ENCODE measurements around the gene PKHD1. TPM values are rescaled to one million over a fixed set of nuclear protein-coding genes. Genes with fewer than 3 reads are reported as not detected.

Gene PKHD1
- total and polyA plus RNA-seq, 2 experiments from 2014 or later, result 0.47 to 3.3 TPM

DNA sequence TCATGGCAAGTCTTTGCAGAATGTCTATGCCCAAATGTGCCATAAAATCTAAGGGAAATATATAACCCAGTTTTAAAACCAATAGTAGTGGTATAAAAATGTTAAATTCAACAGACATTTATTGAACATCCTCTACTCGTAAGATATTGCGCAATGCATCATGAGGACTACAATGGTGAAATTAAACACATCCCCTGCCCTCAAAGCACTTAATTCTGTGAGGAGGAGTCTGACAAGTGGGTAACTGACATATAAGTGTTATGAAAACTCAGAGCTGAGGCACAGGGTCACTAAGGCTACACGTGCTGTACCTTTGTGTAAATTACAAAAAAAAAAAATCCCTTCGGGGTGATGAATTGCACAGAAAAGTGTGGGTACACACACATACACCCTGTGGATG, 6.2 kb downstream of the PKHD1 start:
- no peak for DNase-seq (ENCODE audit: low spot score)
- no peaks in the 10 kb centered on the region for H3K79me2 ChIP-seq
- TF ChIP-seq, protein P1, sequence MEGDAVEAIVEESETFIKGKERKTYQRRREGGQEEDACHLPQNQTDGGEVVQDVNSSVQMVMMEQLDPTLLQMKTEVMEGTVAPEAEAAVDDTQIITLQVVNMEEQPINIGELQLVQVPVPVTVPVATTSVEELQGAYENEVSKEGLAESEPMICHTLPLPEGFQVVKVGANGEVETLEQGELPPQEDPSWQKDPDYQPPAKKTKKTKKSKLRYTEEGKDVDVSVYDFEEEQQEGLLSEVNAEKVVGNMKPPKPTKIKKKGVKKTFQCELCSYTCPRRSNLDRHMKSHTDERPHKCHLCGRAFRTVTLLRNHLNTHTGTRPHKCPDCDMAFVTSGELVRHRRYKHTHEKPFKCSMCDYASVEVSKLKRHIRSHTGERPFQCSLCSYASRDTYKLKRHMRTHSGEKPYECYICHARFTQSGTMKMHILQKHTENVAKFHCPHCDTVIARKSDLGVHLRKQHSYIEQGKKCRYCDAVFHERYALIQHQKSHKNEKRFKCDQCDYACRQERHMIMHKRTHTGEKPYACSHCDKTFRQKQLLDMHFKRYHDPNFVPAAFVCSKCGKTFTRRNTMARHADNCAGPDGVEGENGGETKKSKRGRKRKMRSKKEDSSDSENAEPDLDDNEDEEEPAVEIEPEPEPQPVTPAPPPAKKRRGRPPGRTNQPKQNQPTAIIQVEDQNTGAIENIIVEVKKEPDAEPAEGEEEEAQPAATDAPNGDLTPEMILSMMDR (IDR thresholded peaks at IDR 0.05; ENCODE audit: poor library complexity), result no peak
- no peak for TF ChIP-seq EZH2 (IDR thresholded peaks at IDR 0.05; ENCODE audit: borderline replicate concordance)
- TF ChIP-seq EZH2phosphoT487 (IDR thresholded peaks at IDR 0.05; ENCODE audit: low read depth, severe bottlenecking, unreplicated experiment), result no peak
- H4K20me1 ChIP-seq (ENCODE audit: insufficient read depth, poor library complexity, severe bottlenecking), result no peaks in the 10 kb centered on the region
- no peaks in the 10 kb centered on the region for H3K9me3 ChIP-seq (ENCODE audit: low read depth)
- H3K27ac ChIP-seq, result no peak overlapping the region
- no peaks in the 10 kb centered on the region for H3K9me2 ChIP-seq (replicated peaks; ENCODE audit: insufficient read depth)
- WGBS (ENCODE audit: low lambda C conversion rate, missing lambda C conversion rate), result 92% methylated on average over 4 of the region's 4 CpGs
- no peak overlapping the region for H3K4me3 ChIP-seq
- H3K27me3 ChIP-seq, result no peaks in the 10 kb centered on the region
- no peak overlapping the region for H3K4me2 ChIP-seq
- H2AFZ ChIP-seq, result no peak overlapping the region
- peaks cover 1% of the 10 kb centered on the region for H3K4me1 ChIP-seq (ENCODE audit: insufficient read depth)
- H3K36me3 ChIP-seq (replicated peaks; ENCODE audit: insufficient read depth, low read depth), result no peaks in the 10 kb centered on the region

- Histone ChIP-seq H3K27me3 (no peaks in the 10 kb centered on the region), H3K27ac (no peak overlapping the region), H3K79me2 (no peaks in the 10 kb centered on the region), H3K4me3 (no peak overlapping the region), H3K4me2 (no peak overlapping the region), H2AFZ (no peak overlapping the region), H3K4me1 (ENCODE audit: insufficient read depth) (no peaks in the 10 kb centered on the region), H3K9me3 (ENCODE audit: low read depth) (no peaks in the 10 kb centered on the region), H3K9me2 (replicated peaks; ENCODE audit: insufficient read depth) (no peaks in the 10 kb centered on the region), H4K20me1 (ENCODE audit: insufficient read depth, poor library complexity, severe bottlenecking) (no peaks in the 10 kb centered on the region), H3K36me3 (replicated peaks; ENCODE audit: insufficient read depth, low read depth) (no peaks in the 10 kb centered on the region)
- DNase-seq (ENCODE audit: low spot score), result no peak
- no peak for TF ChIP-seq EZH2phosphoT487 (IDR thresholded peaks at IDR 0.05; ENCODE audit: low read depth, severe bottlenecking, unreplicated experiment)
- 51% methylated on average over 8 of the region's 8 CpGs for WGBS (ENCODE audit: low lambda C conversion rate, missing lambda C conversion rate)
These were observed 9.3 kb downstream of the PKHD1 start for GRCh38 chr6:52077961-52078625.

GRCh38 chr6:52077180-52077884, 10.1 kb downstream of the PKHD1 start:
- WGBS (ENCODE audit: low lambda C conversion rate, missing lambda C conversion rate), result 47% methylated on average over 3 of the region's 3 CpGs
- H3K4me2 ChIP-seq, result no peak overlapping the region

GRCh38 chr6:52076791-52077179, 10.6 kb downstream of the PKHD1 start:
- no peaks in the 10 kb centered on the region for H3K79me2 ChIP-seq
- H4K20me1 ChIP-seq (ENCODE audit: insufficient read depth, poor library complexity, severe bottlenecking), result no peaks in the 10 kb centered on the region
- H3K4me3 ChIP-seq, result no peak overlapping the region
- H3K9me2 ChIP-seq (replicated peaks; ENCODE audit: insufficient read depth), result no peaks in the 10 kb centered on the region
- H3K4me1 ChIP-seq (ENCODE audit: insufficient read depth), result no peaks in the 10 kb centered on the region
- WGBS (ENCODE audit: low lambda C conversion rate, missing lambda C conversion rate), result 28% methylated on average over 4 of the region's 4 CpGs
- DNase-seq (ENCODE audit: low spot score), result no peak
- H2AFZ ChIP-seq, result no peak overlapping the region
- H3K27me3 ChIP-seq, result no peaks in the 10 kb centered on the region
- no peaks in the 10 kb centered on the region for H3K36me3 ChIP-seq (replicated peaks; ENCODE audit: insufficient read depth, low read depth)
- no peak overlapping the region for H3K27ac ChIP-seq
- TF ChIP-seq, protein P1 (IDR thresholded peaks at IDR 0.05; ENCODE audit: poor library complexity), result no peak
- no peak for TF ChIP-seq EZH2phosphoT487 (IDR thresholded peaks at IDR 0.05; ENCODE audit: low read depth, severe bottlenecking, unreplicated experiment)
- TF ChIP-seq EZH2 (IDR thresholded peaks at IDR 0.05; ENCODE audit: borderline replicate concordance), result no peak
- H3K4me2 ChIP-seq, result no peak overlapping the region
- H3K9me3 ChIP-seq (ENCODE audit: low read depth), result no peaks in the 10 kb centered on the region

More at GRCh38 chr6:52077180-52077884, 10.1 kb downstream of the PKHD1 start:
- Histone ChIP-seq H3K36me3 (replicated peaks; ENCODE audit: insufficient read depth, low read depth) (no peaks in the 10 kb centered on the region), H3K9me3 (ENCODE audit: low read depth) (no peaks in the 10 kb centered on the region), H3K79me2 (no peaks in the 10 kb centered on the region), H3K4me1 (ENCODE audit: insufficient read depth) (no peaks in the 10 kb centered on the region), H3K9me2 (replicated peaks; ENCODE audit: insufficient read depth) (no peaks in the 10 kb centered on the region), H4K20me1 (ENCODE audit: insufficient read depth, poor library complexity, severe bottlenecking) (no peaks in the 10 kb centered on the region), H3K27me3 (no peaks in the 10 kb centered on the region), H3K4me3 (no peak overlapping the region), H3K27ac (no peak overlapping the region), H2AFZ (no peak overlapping the region)
- DNase-seq (ENCODE audit: low spot score), result no peak
- TF ChIP-seq, protein P1 (IDR thresholded peaks at IDR 0.05; ENCODE audit: poor library complexity), result no peak
- no peak for TF ChIP-seq EZH2 (IDR thresholded peaks at IDR 0.05; ENCODE audit: borderline replicate concordance)

Measured in hepatocyte (in vitro differentiated cells).